RWPE1 (cell line): ENCODE data around the gene RBM14.

ENCODE experiments used
- CTCF ChIA-PET: fragments of 350-600 bp; sonication (Branson Sonifier 250); formaldehyde crosslinking; extraction: SDS; loops from one replicate; lab custom pipeline; 2021; lab: Yijun Ruan, JAX
- POLR2A ChIA-PET: fragments of 400-600 bp; formaldehyde crosslinking; extraction: SDS; loops from one replicate; lab custom pipeline; 2020; ENCODE audit warnings: antibody characterized with exemption; ENCODE audit not compliant: low non-redundant PET; lab: Yijun Ruan, JAX
- DNase-seq: peaks from one replicate; pipeline ENCODE4 v3.0.0; 2012; ENCODE audit warnings: low spot score
- H3K27ac ChIP-seq: fragments of 450-650 bp; 2 replicates; pipeline ENCODE4 v1.5.1; 2017
- TF ChIP-seq, protein P1 (sequence below): fragments of 450-650 bp; conservative IDR thresholded peaks from 2 replicates; pipeline ENCODE4 v1.5.1; 2017; ENCODE audit warnings: low read depth, mild to moderate bottlenecking

The RBM14 gene

DNA sequence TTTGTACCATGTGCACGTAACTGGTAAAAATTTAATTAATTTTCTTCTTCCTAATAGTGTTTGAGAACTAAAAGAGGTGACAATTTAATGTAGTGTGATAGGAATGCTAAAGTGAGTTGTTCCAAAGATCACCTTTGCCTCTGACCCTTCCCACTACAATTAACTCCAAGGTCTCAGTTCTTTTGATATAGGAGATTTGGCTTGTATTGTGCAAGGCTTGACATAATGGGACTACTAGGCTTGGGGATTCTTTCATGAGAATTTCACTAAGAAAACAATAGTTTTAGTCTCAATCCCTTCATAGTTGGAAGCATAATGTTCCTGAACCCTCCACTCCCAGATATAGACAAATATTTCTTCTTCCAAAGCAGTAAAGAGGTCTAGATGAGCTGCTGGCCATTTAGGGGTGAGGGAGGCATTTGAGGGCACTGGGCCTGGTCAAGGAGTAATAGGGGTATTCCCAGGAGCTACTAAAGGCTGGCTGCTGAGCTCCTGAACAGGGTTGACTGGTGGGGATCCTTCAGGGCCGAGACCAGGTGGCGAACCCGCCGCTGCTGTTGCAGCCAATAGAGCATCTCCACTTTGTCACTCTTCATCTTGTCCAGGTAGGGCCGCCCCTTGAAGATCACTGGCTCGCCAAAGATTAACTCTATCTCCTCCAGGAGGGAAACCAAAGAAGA lies 26.3 kb upstream of the RBM14 start:
- DNase-seq: no peak
- TF ChIP-seq, protein P1, sequence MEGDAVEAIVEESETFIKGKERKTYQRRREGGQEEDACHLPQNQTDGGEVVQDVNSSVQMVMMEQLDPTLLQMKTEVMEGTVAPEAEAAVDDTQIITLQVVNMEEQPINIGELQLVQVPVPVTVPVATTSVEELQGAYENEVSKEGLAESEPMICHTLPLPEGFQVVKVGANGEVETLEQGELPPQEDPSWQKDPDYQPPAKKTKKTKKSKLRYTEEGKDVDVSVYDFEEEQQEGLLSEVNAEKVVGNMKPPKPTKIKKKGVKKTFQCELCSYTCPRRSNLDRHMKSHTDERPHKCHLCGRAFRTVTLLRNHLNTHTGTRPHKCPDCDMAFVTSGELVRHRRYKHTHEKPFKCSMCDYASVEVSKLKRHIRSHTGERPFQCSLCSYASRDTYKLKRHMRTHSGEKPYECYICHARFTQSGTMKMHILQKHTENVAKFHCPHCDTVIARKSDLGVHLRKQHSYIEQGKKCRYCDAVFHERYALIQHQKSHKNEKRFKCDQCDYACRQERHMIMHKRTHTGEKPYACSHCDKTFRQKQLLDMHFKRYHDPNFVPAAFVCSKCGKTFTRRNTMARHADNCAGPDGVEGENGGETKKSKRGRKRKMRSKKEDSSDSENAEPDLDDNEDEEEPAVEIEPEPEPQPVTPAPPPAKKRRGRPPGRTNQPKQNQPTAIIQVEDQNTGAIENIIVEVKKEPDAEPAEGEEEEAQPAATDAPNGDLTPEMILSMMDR: no peak
- H3K27ac ChIP-seq: no peak overlapping the region
- ChIA-PET POLR2A (interaction anchor here (0.9 kb wide), 1 partner anchor 26 kb away, joined by 4 read pairs; no protein-coding TSS in a partner anchor), CTCF (interaction anchor here (0.6 to 1.2 kb wide), 5 partner anchors 10 to 188 kb away, joined by 3 to 7 read pairs (median 3); partner anchors contain the start of gene DPP3)

DNA sequence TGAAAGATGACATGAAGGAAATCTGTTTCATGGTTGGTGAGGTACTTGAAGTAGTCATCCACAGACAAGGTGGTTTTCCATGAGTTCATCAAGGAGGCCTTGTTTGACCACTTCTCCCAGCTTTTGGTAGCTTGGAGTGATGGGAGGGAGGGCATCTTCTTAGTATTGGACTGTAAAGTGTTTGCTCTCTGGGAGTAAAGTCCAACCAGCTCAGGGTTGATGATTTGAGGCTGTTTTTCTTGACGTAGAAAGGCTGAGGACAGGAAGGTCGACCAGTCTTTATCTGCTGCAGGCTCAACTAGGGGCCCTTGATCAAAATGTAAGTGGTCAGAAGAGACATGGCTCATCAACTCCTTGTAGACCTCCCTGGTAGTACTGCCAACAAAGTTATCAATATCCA lies 25.3 kb upstream of the RBM14 start:
- ChIA-PET POLR2A (no interaction called here), CTCF (interaction anchor here (0.7 kb wide), 1 partner anchor 243 kb away, joined by 3 read pairs; no protein-coding TSS in a partner anchor)
- TF ChIP-seq, protein P1: no peak

DNA sequence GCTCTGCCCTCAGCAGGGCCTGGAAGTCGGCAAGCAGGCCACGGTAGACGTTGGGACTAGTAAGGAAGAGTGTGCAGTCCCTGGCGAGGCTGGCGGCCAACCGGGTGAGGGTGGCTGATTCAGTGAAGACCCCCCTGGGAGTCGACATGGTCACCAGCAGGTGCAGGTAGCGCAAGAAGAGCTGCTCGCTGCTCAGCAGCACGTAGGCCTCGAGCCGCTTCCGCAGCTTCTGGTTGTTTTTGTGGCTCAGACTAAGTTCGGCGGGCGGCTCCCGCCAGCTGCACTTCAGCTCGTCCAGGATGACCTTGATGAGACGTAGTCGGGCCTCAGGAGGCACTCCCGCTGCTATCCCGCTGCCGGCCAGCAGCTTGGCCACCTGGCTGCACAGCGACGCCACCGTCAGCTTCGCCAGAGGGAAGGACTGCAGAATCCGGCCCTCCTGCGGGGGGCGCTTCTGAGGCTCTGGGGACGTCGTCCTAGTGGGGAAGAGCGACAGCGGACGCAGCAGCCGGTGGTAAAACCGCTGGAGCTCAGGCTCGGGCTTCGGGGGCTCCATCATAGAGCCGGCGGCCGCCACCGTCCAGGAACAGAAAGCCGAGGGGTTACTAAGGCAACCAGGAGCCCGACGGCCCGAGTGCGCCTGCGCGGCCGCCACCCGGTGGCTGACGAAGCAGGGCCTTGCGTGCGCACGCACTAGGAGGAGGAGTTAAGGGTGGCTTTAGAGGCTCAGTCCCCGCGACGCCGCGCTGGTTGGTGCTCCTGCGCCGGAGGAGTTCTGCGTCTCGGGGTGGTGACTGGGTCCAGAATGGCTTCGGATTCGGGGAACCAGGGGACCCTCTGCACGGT lies 23.8 kb upstream of the RBM14 start, which contains the start of the genes CCDC87 and CCS:
TSS of gene CCDC87 (minus strand) at position 607 of the 846 bp plus-strand sequence. CDS start at position 559, 48 bp downstream.
TSS of gene CCS (plus strand) at position 729 of the 846 bp plus-strand sequence. CDS start at position 806, 77 bp downstream.
- ChIA-PET CTCF (interaction anchor here (0.5 to 1.5 kb wide), 11 partner anchors 20 to 708 kb away, joined by 3 to 10 read pairs (median 4); partner anchors contain the start of genes ACTN3, CTSF, RBM14 and ZDHHC24), POLR2A (interaction anchor here (0.6 to 1.2 kb wide), 4 partner anchors 9 to 86 kb away, joined by 3 to 4 read pairs (median 3); partner anchors contain the start of gene RBM14)
- DNase-seq: peak; percentile 100
- peak within 1 kb of the TSS; percentile 73 for H3K27ac ChIP-seq
- TF ChIP-seq, protein P1: peak; percentile 76

More for the DNA sequence above, 25.3 kb upstream of the RBM14 start:
- DNase-seq: no peak
- no peak overlapping the region for H3K27ac ChIP-seq

DNA sequence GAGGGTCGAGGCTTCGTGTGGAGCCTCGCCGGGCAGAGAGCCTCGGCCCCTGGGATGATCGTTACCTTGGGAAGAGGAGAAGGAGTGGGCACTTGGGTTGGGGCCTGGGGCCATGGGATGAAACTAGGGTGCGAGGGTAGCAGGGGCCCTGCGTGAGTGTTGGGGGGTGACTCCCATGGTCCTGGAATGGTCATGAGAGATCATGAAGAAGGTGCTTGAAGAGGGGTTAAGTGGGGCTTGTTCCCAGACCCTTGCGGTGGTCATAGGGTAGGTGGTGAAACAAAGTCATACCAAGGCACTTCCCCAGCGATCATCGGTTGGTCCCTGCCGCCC lies 23.2 kb upstream of the RBM14 start:
- ChIA-PET CTCF (interaction anchor here (0.5 to 1.5 kb wide), 7 partner anchors 23 to 285 kb away, joined by 3 to 5 read pairs (median 4); partner anchors contain the start of genes ACTN3, RBM14 and ZDHHC24), POLR2A (interaction anchor here (0.6 kb wide), 1 partner anchor 66 kb away, joined by 8 read pairs; no protein-coding TSS in a partner anchor)

DNA sequence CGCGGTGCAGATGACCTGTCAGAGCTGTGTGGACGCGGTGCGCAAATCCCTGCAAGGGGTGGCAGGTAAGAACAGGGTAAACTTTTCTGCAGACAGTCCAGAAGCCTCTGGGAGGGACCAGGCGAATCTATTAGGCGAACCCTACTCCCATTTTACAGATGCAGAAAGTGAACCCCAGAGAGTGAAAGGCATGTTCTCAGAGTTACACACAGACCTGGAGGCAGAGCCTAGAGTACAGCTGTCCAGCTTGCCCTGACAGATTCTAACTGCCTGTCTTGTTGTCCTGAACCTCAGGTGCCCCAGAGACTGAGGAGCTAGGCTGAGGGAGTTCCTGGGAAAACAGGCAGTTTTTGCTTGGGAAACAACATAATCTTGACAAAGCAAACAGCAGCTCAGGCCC lies 22.8 kb upstream of the RBM14 start:
- no peak for DNase-seq
- POLR2A ChIA-PET: interaction anchor here (0.6 kb wide), 1 partner anchor 66 kb away, joined by 8 read pairs; no protein-coding TSS in a partner anchor
- peak overlapping the region; percentile 73 for H3K27ac ChIP-seq

More for the DNA sequence above, 23.2 kb upstream of the RBM14 start:
- H3K27ac ChIP-seq: peak overlapping the region; percentile 73
- TF ChIP-seq, protein P1: no peak
- DNase-seq: no peak

More for the DNA sequence above, 22.8 kb upstream of the RBM14 start:
- TF ChIP-seq, protein P1: no peak
- CTCF ChIA-PET: interaction anchor here (0.5 to 0.6 kb wide), 2 partner anchors 63 to 285 kb away, joined by 3 to 4 read pairs; no protein-coding TSS in a partner anchor
